DOHH2 (cell line): ENCODE data around the gene AMT.

Source experiments
- CTCF ChIP-seq: fragments of 200-600 bp; sonication (generic); IDR thresholded peaks from one replicate; pipeline ENCODE4 v1.5.1; 2014; ENCODE audit warnings: antibody characterized with exemption, mild to moderate bottlenecking, low read depth, low read length; ENCODE audit not compliant: poor library complexity, severe bottlenecking
- EZH2phosphoT487 ChIP-seq: fragments of 200-600 bp; sonication (generic); IDR thresholded peaks from 2 replicates; pipeline ENCODE4 v1.6.1; 2017; ENCODE audit warnings: borderline replicate concordance, mild to moderate bottlenecking, antibody characterized with exemption, low read length, moderate library complexity, mixed read lengths

- TF ChIP-seq CTCF = no peak
- TF ChIP-seq EZH2phosphoT487 = no peak
Measured at GRCh38 chr3:49378249-49378895, 43.9 kb downstream of the AMT start.
